ENCODE measurements around the gene RAMP1. TPM values are rescaled to one million over a fixed set of nuclear protein-coding genes. Genes with fewer than 3 reads are reported as not detected.

Gene RAMP1
- total RNA-seq, 1 experiment from 2014 or later, result 0.63 TPM

- Histone ChIP-seq H4K91ac (ENCODE audit: insufficient read length, low read depth, low read length) (no peak overlapping the region), H3K18ac (ENCODE audit: insufficient read length, low read depth, low read length) (no peak overlapping the region), H3K27me3 (ENCODE audit: insufficient read depth, low read length) (no peaks in the 10 kb centered on the region), H3K4me2 (ENCODE audit: insufficient read depth, insufficient read length, low read length) (no peak overlapping the region), H3K56ac (ENCODE audit: insufficient read length, low read depth, low read length) (no peak overlapping the region), H3K79me2 (ENCODE audit: insufficient read depth, low read length) (no peaks in the 10 kb centered on the region), H3K27ac (ENCODE audit: insufficient read length, low read depth, low read length) (no peak overlapping the region), H2BK12ac (ENCODE audit: insufficient read length, low read depth, low read length) (no peak overlapping the region), H2AFZ (ENCODE audit: low read length) (no peak overlapping the region), H3K4ac (ENCODE audit: low read depth, low read length) (no peak overlapping the region), H3K79me1 (ENCODE audit: insufficient read depth, low read depth, low read length, poor library complexity, severe bottlenecking) (no peaks in the 10 kb centered on the region), H3K23me2 (ENCODE audit: insufficient read length, low read depth, low read length, poor library complexity, severe bottlenecking) (no peaks in the 10 kb centered on the region), H4K5ac (ENCODE audit: insufficient read length, low read depth, low read length) (no peak overlapping the region), H3K9me3 (ENCODE audit: control insufficient read depth, low read depth, low read length) (no peaks in the 10 kb centered on the region), H2BK5ac (ENCODE audit: insufficient read length, low read length) (no peak overlapping the region), H3K4me1 (ENCODE audit: insufficient read depth, low read length) (no peaks in the 10 kb centered on the region), H2BK20ac (ENCODE audit: low read depth, low read length, poor library complexity, severe bottlenecking) (no peak overlapping the region), H3K23ac (ENCODE audit: insufficient read length, low read depth, low read length) (no peak overlapping the region), H2BK15ac (ENCODE audit: low read depth, low read length) (no peak overlapping the region), H3T11ph (ENCODE audit: low read length) (no peak overlapping the region), H4K8ac (replicated peaks; ENCODE audit: insufficient read length, low read depth, low read length) (no peak overlapping the region), H2AK5ac (ENCODE audit: insufficient read length, low read length) (no peak overlapping the region), H2BK120ac (ENCODE audit: low read depth, low read length, poor library complexity, severe bottlenecking) (no peak overlapping the region), H3K9ac (ENCODE audit: extremely low read depth, insufficient read length, low read length) (no peak overlapping the region), H4K20me1 (ENCODE audit: control insufficient read depth, insufficient read depth, insufficient read length) (no peaks in the 10 kb centered on the region), H3K14ac (ENCODE audit: insufficient read depth, low read length) (no peak overlapping the region)
- TF ChIP-seq CTCF (conservative IDR thresholded peaks at IDR 0.05), result no peak
- H3K27me3 Mint-ChIP-seq (ENCODE audit: low read depth), result no peaks in the 10 kb centered on the region
- H3K4me3 Mint-ChIP-seq, result no peak overlapping the region
- no peaks in the 10 kb centered on the region for H3K9me3 Mint-ChIP-seq
- no peaks in the 10 kb centered on the region for H3K4me1 Mint-ChIP-seq
- no peak for DNase-seq
- no peak overlapping the region for H3K27ac Mint-ChIP-seq
- H3K36me3 Mint-ChIP-seq (ENCODE audit: insufficient read depth in 1 of 3, low read depth in 3 of 3), result no peaks in the 10 kb centered on the region
- no CpG with 5 or more reads among the region's 6 CpGs for WGBS (ENCODE audit: extremely low coverage, insufficient read length, low lambda C conversion rate)
Measured at GRCh38 chr2:237824085-237824484, 35.3 kb upstream of the RAMP1 start.

All from H9 (cell line).